Measurements from ENCODE around the gene PDGFRB. TPM values are rescaled to one million over a fixed set of nuclear protein-coding genes. Genes with fewer than 3 reads are reported as not detected.
A peak's percentile ranks its signal among the peaks of the same experiment; 100 is the strongest.

PDGFRB gene
- total and polyA plus RNA-seq, 9 donors: 102 to 302 (median 207) TPM

DNA sequence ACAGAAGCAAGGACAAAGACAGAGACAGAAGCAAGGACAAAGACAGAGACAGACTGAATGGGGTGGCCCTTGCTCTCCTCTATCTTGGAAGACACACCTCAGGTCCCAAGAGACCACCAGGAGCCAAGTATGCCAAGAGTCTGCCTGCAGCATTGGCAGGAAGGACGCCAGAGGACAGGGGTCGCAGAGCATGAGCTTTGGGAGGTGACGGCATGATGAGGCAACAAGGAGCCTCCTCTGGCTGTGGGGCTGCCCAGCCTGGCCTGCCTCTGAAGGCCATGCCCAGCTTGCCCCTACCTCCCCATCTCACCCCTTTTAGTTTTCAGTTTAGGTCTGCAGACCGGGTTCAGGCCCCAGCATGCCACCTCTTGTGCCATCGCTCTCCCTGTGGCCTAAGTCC, 17.6 kb downstream of the PDGFRB start:
- TF ChIP-seq EP300 (IDR thresholded peaks at IDR 0.05) (no peak), POLR2A (IDR thresholded peaks at IDR 0.05) (no peak)
- TF ChIP-seq, protein P1, sequence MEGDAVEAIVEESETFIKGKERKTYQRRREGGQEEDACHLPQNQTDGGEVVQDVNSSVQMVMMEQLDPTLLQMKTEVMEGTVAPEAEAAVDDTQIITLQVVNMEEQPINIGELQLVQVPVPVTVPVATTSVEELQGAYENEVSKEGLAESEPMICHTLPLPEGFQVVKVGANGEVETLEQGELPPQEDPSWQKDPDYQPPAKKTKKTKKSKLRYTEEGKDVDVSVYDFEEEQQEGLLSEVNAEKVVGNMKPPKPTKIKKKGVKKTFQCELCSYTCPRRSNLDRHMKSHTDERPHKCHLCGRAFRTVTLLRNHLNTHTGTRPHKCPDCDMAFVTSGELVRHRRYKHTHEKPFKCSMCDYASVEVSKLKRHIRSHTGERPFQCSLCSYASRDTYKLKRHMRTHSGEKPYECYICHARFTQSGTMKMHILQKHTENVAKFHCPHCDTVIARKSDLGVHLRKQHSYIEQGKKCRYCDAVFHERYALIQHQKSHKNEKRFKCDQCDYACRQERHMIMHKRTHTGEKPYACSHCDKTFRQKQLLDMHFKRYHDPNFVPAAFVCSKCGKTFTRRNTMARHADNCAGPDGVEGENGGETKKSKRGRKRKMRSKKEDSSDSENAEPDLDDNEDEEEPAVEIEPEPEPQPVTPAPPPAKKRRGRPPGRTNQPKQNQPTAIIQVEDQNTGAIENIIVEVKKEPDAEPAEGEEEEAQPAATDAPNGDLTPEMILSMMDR (IDR thresholded peaks at IDR 0.05): no peak
- 23 to 35% (median 34%) methylated on average over 5 of the region's 5 CpGs for WGBS, 3 donors
- peak overlapping the region; percentile 92 for H3K27ac ChIP-seq
- H3K4me1 ChIP-seq (ENCODE audit: insufficient read depth): peaks cover 61% of the 10 kb centered on the region
- no peaks in the 10 kb centered on the region for H3K36me3 ChIP-seq
- H3K27me3 ChIP-seq: no peaks in the 10 kb centered on the region
- intact Hi-C loops (cut with DNase I): loop anchor here in 3 of 4 donors (10.0 kb wide), 3 partner anchors 217 to 307 kb away; partner anchors contain the start of genes RPS14 (in 1 of the 3) and TCOF1 (in 1 of the 3)
- no peaks in the 10 kb centered on the region for H3K9me3 ChIP-seq
- peak in 3 of 5 donors; percentile 57 to 72 (median 64) for DNase-seq
- peak overlapping the region; percentile 15 for H3K4me3 ChIP-seq

DNA sequence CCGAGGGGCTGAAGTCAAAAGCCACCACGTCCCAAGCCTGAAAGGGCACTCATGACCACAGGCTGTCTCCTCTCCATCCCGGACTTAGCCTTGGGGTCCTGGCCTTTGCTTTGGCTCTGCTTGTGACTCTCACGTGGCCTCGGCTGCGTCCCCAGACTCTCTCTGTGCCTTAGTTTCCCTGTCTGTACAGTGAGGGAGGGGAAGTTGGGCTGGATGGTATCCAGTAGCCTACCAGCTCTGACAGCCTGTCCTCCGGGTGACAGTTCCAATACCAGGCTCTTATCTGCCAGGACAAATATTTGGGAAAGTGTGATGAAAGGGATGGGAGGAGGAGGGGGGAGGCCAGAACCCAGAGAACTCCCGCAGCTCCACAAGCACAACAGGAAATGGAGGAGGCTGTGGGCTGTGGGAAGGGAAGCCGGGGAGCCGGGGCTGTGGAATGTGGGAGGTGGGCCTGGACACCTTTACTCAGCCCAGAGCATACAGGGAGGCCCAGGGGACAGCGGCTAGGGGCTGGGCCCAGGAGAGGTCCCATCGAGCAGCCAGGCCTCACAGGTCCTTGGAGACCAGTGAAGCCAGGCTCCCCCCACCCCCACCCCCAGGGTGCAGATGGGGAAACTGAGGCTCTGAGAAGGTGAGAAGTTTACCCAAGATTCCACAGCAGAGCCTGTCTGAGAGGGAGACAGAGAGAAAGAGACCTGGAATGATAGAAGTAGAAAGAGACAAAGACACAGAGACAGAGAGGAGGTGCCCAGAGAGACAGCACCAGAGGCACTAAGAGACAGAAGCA, 18.3 kb downstream of the PDGFRB start:
- no peak for TF ChIP-seq POLR2A (IDR thresholded peaks at IDR 0.05)
- TF ChIP-seq, protein P1 (IDR thresholded peaks at IDR 0.05): no peak
- TF ChIP-seq EP300 (IDR thresholded peaks at IDR 0.05): no peak
- intact Hi-C loops (cut with DNase I): loop anchor here in 3 of 4 donors (10.0 kb wide), 3 partner anchors 217 to 307 kb away; partner anchors contain the start of genes RPS14 (in 1 of the 3) and TCOF1 (in 1 of the 3)
- Histone ChIP-seq H3K4me1 (ENCODE audit: insufficient read depth) (peaks cover 59% of the 10 kb centered on the region), H3K4me3 (no peak overlapping the region), H3K9me3 (no peaks in the 10 kb centered on the region), H3K36me3 (no peaks in the 10 kb centered on the region), H3K27ac (peak overlapping the region; percentile 92), H3K27me3 (no peaks in the 10 kb centered on the region)
- DNase-seq: peak in 1 of 5 donors; percentile 41
- 13 to 23% (median 22%) methylated on average over 12 of the region's 12 CpGs for WGBS, 3 donors

DNA sequence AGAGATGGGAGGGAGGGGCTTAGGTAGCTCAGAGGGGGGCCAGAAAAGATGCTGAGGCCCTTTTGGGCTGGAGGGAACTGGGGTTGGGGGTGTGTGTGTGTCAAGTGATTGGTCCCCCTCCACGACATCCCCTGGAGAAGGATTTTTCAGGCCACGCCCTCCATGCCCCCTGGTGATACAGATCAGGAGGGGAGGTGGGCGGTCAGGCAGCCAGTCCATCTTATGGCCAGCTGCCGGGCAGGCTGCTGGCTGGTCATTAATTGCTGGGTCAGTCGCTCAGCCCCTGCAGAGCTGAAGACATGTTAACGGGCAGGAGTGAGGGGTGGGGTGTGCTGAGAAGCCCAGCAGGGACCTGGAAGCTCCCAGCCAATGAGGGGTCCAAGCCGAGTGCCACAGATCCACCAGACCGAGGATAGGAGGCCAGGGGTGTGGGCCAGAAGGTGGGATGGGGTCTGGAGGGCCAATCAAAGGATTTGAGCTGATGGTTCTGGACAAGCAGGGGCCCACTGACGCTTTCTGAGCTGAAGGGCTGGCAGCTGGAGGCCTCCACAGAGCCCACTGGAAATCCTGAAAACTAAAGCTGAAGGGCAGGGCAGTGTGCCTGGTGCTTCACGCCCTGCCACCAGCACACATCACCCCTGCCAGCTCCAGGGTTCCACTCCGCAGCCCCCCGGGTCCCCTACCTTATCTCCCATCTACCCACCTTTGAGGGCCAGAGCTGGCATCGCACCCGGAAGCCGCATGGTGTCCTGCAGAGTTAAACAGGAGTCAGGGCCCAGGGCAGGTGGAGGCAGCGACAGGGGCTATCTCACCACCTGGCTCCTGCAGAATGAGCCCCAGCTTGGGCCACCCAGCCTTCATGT, 19.1 kb downstream of the PDGFRB start:
- Histone ChIP-seq H3K4me1 (ENCODE audit: insufficient read depth) (peaks cover 54% of the 10 kb centered on the region), H3K9me3 (no peaks in the 10 kb centered on the region), H3K27ac (peak overlapping the region; percentile 92), H3K36me3 (no peaks in the 10 kb centered on the region), H3K4me3 (no peak overlapping the region), H3K27me3 (no peaks in the 10 kb centered on the region)
- intact Hi-C loops (cut with DNase I): loop anchor here in 3 of 4 donors (10.0 kb wide), 3 partner anchors 218 to 308 kb away; partner anchors contain the start of genes RPS14 (in 1 of the 3) and TCOF1 (in 1 of the 3)
- WGBS, 3 donors: 70 to 73% (median 71%) methylated on average over 16 of the region's 16 CpGs
- DNase-seq: no peak
- TF ChIP-seq POLR2A (IDR thresholded peaks at IDR 0.05) (no peak), EP300 (IDR thresholded peaks at IDR 0.05) (no peak)
- TF ChIP-seq, protein P1 (IDR thresholded peaks at IDR 0.05): no peak

Measured in ovary (tissue), 9 donors.